ENCODE data around the gene PLCB4. TPM values are rescaled to one million over a fixed set of nuclear protein-coding genes. Genes with fewer than 3 reads are reported as not detected.

The PLCB4 gene
- total RNA-seq, 1 experiment from 2014 or later, result 12.6 TPM

DNA sequence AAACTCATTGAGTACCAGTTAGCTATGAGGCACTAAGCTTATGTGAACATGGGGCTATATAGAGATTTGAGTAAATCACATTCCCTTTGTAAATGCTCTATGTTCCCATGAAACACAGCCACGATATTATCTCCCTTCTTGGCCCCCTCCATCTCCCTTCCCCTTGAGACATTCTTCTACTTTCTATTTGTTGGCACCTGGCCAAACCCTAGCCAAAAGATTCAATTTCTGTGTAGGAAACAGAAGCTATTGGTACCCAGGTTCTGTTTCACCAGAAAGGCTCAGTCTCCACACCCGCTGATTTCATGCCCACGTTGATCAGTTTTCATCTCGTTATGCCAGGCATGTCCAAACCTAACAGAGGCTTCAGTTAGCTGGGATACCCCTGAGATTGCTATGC lies 300.0 kb downstream of the PLCB4 start (continued):
- TF ChIP-seq, protein P1, sequence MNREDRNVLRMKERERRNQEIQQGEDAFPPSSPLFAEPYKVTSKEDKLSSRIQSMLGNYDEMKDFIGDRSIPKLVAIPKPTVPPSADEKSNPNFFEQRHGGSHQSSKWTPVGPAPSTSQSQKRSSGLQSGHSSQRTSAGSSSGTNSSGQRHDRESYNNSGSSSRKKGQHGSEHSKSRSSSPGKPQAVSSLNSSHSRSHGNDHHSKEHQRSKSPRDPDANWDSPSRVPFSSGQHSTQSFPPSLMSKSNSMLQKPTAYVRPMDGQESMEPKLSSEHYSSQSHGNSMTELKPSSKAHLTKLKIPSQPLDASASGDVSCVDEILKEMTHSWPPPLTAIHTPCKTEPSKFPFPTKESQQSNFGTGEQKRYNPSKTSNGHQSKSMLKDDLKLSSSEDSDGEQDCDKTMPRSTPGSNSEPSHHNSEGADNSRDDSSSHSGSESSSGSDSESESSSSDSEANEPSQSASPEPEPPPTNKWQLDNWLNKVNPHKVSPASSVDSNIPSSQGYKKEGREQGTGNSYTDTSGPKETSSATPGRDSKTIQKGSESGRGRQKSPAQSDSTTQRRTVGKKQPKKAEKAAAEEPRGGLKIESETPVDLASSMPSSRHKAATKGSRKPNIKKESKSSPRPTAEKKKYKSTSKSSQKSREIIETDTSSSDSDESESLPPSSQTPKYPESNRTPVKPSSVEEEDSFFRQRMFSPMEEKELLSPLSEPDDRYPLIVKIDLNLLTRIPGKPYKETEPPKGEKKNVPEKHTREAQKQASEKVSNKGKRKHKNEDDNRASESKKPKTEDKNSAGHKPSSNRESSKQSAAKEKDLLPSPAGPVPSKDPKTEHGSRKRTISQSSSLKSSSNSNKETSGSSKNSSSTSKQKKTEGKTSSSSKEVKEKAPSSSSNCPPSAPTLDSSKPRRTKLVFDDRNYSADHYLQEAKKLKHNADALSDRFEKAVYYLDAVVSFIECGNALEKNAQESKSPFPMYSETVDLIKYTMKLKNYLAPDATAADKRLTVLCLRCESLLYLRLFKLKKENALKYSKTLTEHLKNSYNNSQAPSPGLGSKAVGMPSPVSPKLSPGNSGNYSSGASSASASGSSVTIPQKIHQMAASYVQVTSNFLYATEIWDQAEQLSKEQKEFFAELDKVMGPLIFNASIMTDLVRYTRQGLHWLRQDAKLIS (CRISPR knock-in tag; IDR thresholded peaks at IDR 0.05; ENCODE audit: borderline replicate concordance), result no peak
- TF ChIP-seq CREM (CRISPR knock-in tag; IDR thresholded peaks at IDR 0.05) (no peak), ZNF232 (CRISPR knock-in tag; IDR thresholded peaks at IDR 0.05) (no peak)
- TF ChIP-seq, protein P2, sequence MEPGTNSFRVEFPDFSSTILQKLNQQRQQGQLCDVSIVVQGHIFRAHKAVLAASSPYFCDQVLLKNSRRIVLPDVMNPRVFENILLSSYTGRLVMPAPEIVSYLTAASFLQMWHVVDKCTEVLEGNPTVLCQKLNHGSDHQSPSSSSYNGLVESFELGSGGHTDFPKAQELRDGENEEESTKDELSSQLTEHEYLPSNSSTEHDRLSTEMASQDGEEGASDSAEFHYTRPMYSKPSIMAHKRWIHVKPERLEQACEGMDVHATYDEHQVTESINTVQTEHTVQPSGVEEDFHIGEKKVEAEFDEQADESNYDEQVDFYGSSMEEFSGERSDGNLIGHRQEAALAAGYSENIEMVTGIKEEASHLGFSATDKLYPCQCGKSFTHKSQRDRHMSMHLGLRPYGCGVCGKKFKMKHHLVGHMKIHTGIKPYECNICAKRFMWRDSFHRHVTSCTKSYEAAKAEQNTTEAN (CRISPR knock-in tag; IDR thresholded peaks at IDR 0.05), result no peak
- TF ChIP-seq, protein P3, sequence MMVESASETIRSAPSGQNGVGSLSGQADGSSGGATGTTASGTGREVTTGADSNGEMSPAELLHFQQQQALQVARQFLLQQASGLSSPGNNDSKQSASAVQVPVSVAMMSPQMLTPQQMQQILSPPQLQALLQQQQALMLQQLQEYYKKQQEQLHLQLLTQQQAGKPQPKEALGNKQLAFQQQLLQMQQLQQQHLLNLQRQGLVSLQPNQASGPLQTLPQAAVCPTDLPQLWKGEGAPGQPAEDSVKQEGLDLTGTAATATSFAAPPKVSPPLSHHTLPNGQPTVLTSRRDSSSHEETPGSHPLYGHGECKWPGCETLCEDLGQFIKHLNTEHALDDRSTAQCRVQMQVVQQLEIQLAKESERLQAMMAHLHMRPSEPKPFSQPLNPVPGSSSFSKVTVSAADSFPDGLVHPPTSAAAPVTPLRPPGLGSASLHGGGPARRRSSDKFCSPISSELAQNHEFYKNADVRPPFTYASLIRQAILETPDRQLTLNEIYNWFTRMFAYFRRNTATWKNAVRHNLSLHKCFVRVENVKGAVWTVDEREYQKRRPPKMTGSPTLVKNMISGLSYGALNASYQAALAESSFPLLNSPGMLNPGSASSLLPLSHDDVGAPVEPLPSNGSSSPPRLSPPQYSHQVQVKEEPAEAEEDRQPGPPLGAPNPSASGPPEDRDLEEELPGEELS (CRISPR knock-in tag; IDR thresholded peaks at IDR 0.05), result no peak

DNA sequence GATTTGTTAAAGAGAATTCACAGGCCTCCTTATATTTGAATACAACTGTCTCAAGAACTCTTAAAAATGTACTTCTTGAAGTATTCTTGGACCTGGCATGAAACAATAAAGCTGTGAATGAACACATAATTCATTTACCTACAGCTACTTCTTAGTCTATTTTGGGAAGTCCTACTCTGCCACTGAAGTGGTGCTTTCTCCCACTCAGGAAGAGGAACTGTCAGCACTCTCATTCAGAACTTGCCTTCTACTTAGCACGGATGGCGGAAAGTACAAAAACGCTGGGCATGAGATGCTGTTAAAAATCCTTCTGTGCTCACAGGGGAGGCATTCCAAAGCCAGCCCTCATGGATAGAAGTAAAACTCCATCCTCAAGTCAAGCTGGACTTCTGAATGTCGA lies 300.7 kb downstream of the PLCB4 start:
- no peak for DNase-seq (ENCODE audit: low spot score)
- H3K27me3 Mint-ChIP-seq (ENCODE audit: low read depth), result no peaks in the 10 kb centered on the region
- no peak for ATAC-seq
- peaks cover 24% of the 10 kb centered on the region for H3K4me1 Mint-ChIP-seq
- ChIA-PET CTCF (interaction anchor here (1.2 to 2.9 kb wide), 2 partner anchors 24 to 579 kb away, joined by 3 to 12 read pairs; no protein-coding TSS in a partner anchor), POLR2A (no interaction called here)
- no peaks in the 10 kb centered on the region for H3K9me3 Mint-ChIP-seq
- no peak overlapping the region; the same call in 1 of the 2 replicates for H3K27ac Mint-ChIP-seq
- no peak overlapping the region for H3K4me3 Mint-ChIP-seq
- peaks cover under 1% of the 10 kb centered on the region; the same call in 1 of the 2 replicates for H3K36me3 Mint-ChIP-seq
- TF ChIP-seq, protein P4, sequence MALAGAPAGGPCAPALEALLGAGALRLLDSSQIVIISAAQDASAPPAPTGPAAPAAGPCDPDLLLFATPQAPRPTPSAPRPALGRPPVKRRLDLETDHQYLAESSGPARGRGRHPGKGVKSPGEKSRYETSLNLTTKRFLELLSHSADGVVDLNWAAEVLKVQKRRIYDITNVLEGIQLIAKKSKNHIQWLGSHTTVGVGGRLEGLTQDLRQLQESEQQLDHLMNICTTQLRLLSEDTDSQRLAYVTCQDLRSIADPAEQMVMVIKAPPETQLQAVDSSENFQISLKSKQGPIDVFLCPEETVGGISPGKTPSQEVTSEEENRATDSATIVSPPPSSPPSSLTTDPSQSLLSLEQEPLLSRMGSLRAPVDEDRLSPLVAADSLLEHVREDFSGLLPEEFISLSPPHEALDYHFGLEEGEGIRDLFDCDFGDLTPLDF (CRISPR knock-in tag; IDR thresholded peaks at IDR 0.05), result no peak
- TF ChIP-seq, protein P5, sequence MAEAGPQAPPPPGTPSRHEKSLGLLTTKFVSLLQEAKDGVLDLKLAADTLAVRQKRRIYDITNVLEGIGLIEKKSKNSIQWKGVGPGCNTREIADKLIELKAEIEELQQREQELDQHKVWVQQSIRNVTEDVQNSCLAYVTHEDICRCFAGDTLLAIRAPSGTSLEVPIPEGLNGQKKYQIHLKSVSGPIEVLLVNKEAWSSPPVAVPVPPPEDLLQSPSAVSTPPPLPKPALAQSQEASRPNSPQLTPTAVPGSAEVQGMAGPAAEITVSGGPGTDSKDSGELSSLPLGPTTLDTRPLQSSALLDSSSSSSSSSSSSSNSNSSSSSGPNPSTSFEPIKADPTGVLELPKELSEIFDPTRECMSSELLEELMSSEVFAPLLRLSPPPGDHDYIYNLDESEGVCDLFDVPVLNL (CRISPR knock-in tag; IDR thresholded peaks at IDR 0.05; ENCODE audit: borderline replicate concordance, low read depth), result no peak
- TF ChIP-seq JAZF1 (CRISPR knock-in tag; IDR thresholded peaks at IDR 0.05), result no peak
- no peak for TF ChIP-seq HMGA2 (CRISPR knock-in tag; IDR thresholded peaks at IDR 0.05)
- TF ChIP-seq GTF2I (CRISPR knock-in tag; conservative IDR thresholded peaks at IDR 0.05), result no peak
- TF ChIP-seq GABPB1 (CRISPR knock-in tag; IDR thresholded peaks at IDR 0.05), result no peak
- no peak for TF ChIP-seq SP1 (CRISPR knock-in tag; conservative IDR thresholded peaks at IDR 0.05)
- no peak for TF ChIP-seq EMX1 (CRISPR knock-in tag; IDR thresholded peaks at IDR 0.05)
- TF ChIP-seq, protein P6, sequence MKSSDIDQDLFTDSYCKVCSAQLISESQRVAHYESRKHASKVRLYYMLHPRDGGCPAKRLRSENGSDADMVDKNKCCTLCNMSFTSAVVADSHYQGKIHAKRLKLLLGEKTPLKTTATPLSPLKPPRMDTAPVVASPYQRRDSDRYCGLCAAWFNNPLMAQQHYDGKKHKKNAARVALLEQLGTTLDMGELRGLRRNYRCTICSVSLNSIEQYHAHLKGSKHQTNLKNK (CRISPR knock-in tag; IDR thresholded peaks at IDR 0.05), result no peak
- TF ChIP-seq, protein P7, sequence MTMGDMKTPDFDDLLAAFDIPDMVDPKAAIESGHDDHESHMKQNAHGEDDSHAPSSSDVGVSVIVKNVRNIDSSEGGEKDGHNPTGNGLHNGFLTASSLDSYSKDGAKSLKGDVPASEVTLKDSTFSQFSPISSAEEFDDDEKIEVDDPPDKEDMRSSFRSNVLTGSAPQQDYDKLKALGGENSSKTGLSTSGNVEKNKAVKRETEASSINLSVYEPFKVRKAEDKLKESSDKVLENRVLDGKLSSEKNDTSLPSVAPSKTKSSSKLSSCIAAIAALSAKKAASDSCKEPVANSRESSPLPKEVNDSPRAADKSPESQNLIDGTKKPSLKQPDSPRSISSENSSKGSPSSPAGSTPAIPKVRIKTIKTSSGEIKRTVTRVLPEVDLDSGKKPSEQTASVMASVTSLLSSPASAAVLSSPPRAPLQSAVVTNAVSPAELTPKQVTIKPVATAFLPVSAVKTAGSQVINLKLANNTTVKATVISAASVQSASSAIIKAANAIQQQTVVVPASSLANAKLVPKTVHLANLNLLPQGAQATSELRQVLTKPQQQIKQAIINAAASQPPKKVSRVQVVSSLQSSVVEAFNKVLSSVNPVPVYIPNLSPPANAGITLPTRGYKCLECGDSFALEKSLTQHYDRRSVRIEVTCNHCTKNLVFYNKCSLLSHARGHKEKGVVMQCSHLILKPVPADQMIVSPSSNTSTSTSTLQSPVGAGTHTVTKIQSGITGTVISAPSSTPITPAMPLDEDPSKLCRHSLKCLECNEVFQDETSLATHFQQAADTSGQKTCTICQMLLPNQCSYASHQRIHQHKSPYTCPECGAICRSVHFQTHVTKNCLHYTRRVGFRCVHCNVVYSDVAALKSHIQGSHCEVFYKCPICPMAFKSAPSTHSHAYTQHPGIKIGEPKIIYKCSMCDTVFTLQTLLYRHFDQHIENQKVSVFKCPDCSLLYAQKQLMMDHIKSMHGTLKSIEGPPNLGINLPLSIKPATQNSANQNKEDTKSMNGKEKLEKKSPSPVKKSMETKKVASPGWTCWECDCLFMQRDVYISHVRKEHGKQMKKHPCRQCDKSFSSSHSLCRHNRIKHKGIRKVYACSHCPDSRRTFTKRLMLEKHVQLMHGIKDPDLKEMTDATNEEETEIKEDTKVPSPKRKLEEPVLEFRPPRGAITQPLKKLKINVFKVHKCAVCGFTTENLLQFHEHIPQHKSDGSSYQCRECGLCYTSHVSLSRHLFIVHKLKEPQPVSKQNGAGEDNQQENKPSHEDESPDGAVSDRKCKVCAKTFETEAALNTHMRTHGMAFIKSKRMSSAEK (CRISPR knock-in tag; IDR thresholded peaks at IDR 0.05; ENCODE audit: borderline replicate concordance), result no peak
- no peak for TF ChIP-seq FOXK1 (CRISPR knock-in tag; IDR thresholded peaks at IDR 0.05)
- TF ChIP-seq, protein P8, sequence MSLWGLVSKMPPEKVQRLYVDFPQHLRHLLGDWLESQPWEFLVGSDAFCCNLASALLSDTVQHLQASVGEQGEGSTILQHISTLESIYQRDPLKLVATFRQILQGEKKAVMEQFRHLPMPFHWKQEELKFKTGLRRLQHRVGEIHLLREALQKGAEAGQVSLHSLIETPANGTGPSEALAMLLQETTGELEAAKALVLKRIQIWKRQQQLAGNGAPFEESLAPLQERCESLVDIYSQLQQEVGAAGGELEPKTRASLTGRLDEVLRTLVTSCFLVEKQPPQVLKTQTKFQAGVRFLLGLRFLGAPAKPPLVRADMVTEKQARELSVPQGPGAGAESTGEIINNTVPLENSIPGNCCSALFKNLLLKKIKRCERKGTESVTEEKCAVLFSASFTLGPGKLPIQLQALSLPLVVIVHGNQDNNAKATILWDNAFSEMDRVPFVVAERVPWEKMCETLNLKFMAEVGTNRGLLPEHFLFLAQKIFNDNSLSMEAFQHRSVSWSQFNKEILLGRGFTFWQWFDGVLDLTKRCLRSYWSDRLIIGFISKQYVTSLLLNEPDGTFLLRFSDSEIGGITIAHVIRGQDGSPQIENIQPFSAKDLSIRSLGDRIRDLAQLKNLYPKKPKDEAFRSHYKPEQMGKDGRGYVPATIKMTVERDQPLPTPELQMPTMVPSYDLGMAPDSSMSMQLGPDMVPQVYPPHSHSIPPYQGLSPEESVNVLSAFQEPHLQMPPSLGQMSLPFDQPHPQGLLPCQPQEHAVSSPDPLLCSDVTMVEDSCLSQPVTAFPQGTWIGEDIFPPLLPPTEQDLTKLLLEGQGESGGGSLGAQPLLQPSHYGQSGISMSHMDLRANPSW (CRISPR knock-in tag; conservative IDR thresholded peaks at IDR 0.05; ENCODE audit: low read depth), result no peak
- no peak for TF ChIP-seq OVOL2 (CRISPR knock-in tag; IDR thresholded peaks at IDR 0.05; ENCODE audit: borderline replicate concordance)

Data from WTC11 (cell line).